ENCODE data around the gene ZNF444. TPM values are rescaled to one million over a fixed set of nuclear protein-coding genes. Genes with fewer than 3 reads are reported as not detected.
"Not testable (repeated sequence)": the region's sequence is repeated elsewhere in the genome, so short reads cannot be mapped to it uniquely, and the experiment has no call there.

The ZNF444 gene
- total RNA-seq, 1 donor from 2014 or later = 33.1 TPM

- TF ChIP-seq, protein P1, sequence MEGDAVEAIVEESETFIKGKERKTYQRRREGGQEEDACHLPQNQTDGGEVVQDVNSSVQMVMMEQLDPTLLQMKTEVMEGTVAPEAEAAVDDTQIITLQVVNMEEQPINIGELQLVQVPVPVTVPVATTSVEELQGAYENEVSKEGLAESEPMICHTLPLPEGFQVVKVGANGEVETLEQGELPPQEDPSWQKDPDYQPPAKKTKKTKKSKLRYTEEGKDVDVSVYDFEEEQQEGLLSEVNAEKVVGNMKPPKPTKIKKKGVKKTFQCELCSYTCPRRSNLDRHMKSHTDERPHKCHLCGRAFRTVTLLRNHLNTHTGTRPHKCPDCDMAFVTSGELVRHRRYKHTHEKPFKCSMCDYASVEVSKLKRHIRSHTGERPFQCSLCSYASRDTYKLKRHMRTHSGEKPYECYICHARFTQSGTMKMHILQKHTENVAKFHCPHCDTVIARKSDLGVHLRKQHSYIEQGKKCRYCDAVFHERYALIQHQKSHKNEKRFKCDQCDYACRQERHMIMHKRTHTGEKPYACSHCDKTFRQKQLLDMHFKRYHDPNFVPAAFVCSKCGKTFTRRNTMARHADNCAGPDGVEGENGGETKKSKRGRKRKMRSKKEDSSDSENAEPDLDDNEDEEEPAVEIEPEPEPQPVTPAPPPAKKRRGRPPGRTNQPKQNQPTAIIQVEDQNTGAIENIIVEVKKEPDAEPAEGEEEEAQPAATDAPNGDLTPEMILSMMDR (IDR thresholded peaks at IDR 0.05) = no peak
- H3K4me3 Mint-ChIP-seq (ENCODE audit: unreplicated experiment) = no peak overlapping the region
- H3K9me3 Mint-ChIP-seq (ENCODE audit: low read depth) = peaks cover 8% of the 10 kb centered on the region
- no peak overlapping the region for H3K27ac Mint-ChIP-seq (ENCODE audit: unreplicated experiment)
- no peaks in the 10 kb centered on the region for H3K4me1 Mint-ChIP-seq (ENCODE audit: low read depth)
- H3K27me3 Mint-ChIP-seq (ENCODE audit: low read depth) = no peaks in the 10 kb centered on the region
- no peaks in the 10 kb centered on the region for H3K36me3 Mint-ChIP-seq (ENCODE audit: low read depth)
- no peak for DNase-seq (ENCODE audit: low spot score)
These were observed 50.0 kb downstream of the ZNF444 start for GRCh38 chr19:56191115-56191514.

- no peak overlapping the region for H3K27ac Mint-ChIP-seq (ENCODE audit: unreplicated experiment)
- no peaks in the 10 kb centered on the region for H3K27me3 Mint-ChIP-seq (ENCODE audit: low read depth)
- DNase-seq (ENCODE audit: low spot score) = no peak
- TF ChIP-seq, protein P1 (IDR thresholded peaks at IDR 0.05) = no peak
- H3K9me3 Mint-ChIP-seq (ENCODE audit: low read depth) = peaks cover 8% of the 10 kb centered on the region
- H3K4me3 Mint-ChIP-seq (ENCODE audit: unreplicated experiment) = no peak overlapping the region
- no peaks in the 10 kb centered on the region for H3K4me1 Mint-ChIP-seq (ENCODE audit: low read depth)
- H3K36me3 Mint-ChIP-seq (ENCODE audit: low read depth) = no peaks in the 10 kb centered on the region
These were observed 50.6 kb downstream of the ZNF444 start for GRCh38 chr19:56191711-56192110.

- Mint-ChIP-seq H3K4me3 (ENCODE audit: unreplicated experiment) (no peak overlapping the region), H3K4me1 (ENCODE audit: low read depth) (no peaks in the 10 kb centered on the region), H3K27ac (ENCODE audit: unreplicated experiment) (no peak overlapping the region), H3K27me3 (ENCODE audit: low read depth) (no peaks in the 10 kb centered on the region), H3K36me3 (ENCODE audit: low read depth) (no peaks in the 10 kb centered on the region), H3K9me3 (ENCODE audit: low read depth) (peaks cover 8% of the 10 kb centered on the region)
- no peak for DNase-seq (ENCODE audit: low spot score)
- TF ChIP-seq, protein P1 (IDR thresholded peaks at IDR 0.05) = no peak
These were observed 53.0 kb downstream of the ZNF444 start for GRCh38 chr19:56193981-56194640.

DNA sequence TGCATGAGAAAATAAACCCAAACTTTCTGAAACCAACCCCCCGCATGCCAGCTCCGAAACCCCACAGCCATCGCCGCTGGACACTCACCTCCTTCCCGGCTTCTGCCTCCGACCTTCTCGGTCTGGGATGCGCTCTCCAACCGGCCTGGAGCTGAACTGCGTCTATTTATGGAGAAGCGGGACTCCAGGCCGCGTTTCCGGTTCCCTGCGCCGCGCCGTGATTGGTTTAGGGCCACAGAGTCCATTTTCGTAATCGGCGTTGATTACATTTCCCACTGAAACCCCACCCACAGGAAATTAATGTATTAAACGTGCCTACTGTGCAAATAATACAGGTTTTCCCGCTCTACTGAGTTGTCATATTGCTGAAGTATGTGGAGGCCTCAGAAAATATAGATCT is 56.6 kb downstream of the ZNF444 start, which contains the start of gene ZSCAN5B:
TSS of gene ZSCAN5B (minus strand) at position 138 of the 400 bp plus-strand sequence. CDS start 4,731 bp downstream, outside the sequence.
- DNase-seq (ENCODE audit: low spot score); H3K27ac Mint-ChIP-seq (ENCODE audit: unreplicated experiment); H3K27me3 Mint-ChIP-seq (ENCODE audit: low read depth); H3K4me1 Mint-ChIP-seq (ENCODE audit: low read depth); H3K4me3 Mint-ChIP-seq (ENCODE audit: unreplicated experiment); H3K36me3 Mint-ChIP-seq (ENCODE audit: low read depth): not testable (repeated sequence)
- peaks cover 16% of the 10 kb centered on the region for H3K9me3 Mint-ChIP-seq (ENCODE audit: low read depth)

DNA sequence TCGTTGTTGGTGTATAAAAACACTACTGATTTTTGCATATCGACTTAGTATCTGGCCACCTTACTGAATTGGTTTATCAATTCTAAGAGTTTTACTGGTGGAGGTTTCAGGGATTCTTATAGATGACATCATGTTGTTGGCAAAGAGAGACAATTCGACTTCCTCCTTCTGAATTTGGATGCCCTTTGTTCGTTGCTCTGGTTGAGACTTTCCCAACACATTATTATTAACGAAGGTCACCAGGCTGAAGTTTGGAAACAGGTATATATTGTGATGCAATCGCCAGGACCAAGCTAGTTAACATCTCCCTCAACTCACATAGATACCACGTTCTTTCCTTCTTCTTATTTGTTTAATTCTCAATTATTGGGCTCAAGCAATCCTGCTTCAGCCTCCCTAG is 58.6 kb downstream of the ZNF444 start:
- no peaks in the 10 kb centered on the region for H3K27me3 Mint-ChIP-seq (ENCODE audit: low read depth)
- H3K4me3 Mint-ChIP-seq (ENCODE audit: unreplicated experiment) = no peak overlapping the region
- H3K4me1 Mint-ChIP-seq (ENCODE audit: low read depth) = no peaks in the 10 kb centered on the region
- H3K36me3 Mint-ChIP-seq (ENCODE audit: low read depth) = no peaks in the 10 kb centered on the region
- TF ChIP-seq, protein P1 (IDR thresholded peaks at IDR 0.05) = no peak
- peaks cover 13% of the 10 kb centered on the region for H3K9me3 Mint-ChIP-seq (ENCODE audit: low read depth)
- no peak overlapping the region for H3K27ac Mint-ChIP-seq (ENCODE audit: unreplicated experiment)
- DNase-seq (ENCODE audit: low spot score) = no peak

GRCh38 chr19:56201973-56202372 is 60.9 kb downstream of the ZNF444 start, which contains the start of gene ZSCAN5C:
Gene ZSCAN5C (plus strand): TSS chr19:56202273. CDS start chr19:56205914, 3,641 bp downstream.
- no peak within 1 kb of the TSS for H3K27ac Mint-ChIP-seq (ENCODE audit: unreplicated experiment)
- no peaks in the 10 kb centered on the region for H3K27me3 Mint-ChIP-seq (ENCODE audit: low read depth)
- H3K4me3 Mint-ChIP-seq (ENCODE audit: unreplicated experiment) = no peak within 1 kb of the TSS
- TF ChIP-seq, protein P1 (IDR thresholded peaks at IDR 0.05) = no peak
- no peaks in the 10 kb centered on the region for H3K4me1 Mint-ChIP-seq (ENCODE audit: low read depth)
- H3K36me3 Mint-ChIP-seq (ENCODE audit: low read depth) = no peaks in the 10 kb centered on the region
- peaks cover 20% of the 10 kb centered on the region for H3K9me3 Mint-ChIP-seq (ENCODE audit: low read depth)
- no peak for DNase-seq (ENCODE audit: low spot score)

GRCh38 chr19:56207581-56207980 is 66.5 kb downstream of the ZNF444 start:
- H3K27ac Mint-ChIP-seq (ENCODE audit: unreplicated experiment); H3K4me3 Mint-ChIP-seq (ENCODE audit: unreplicated experiment); H3K36me3 Mint-ChIP-seq (ENCODE audit: low read depth); H3K4me1 Mint-ChIP-seq (ENCODE audit: low read depth); DNase-seq (ENCODE audit: low spot score); H3K27me3 Mint-ChIP-seq (ENCODE audit: low read depth): not testable (repeated sequence)
- peaks cover 23% of the 10 kb centered on the region for H3K9me3 Mint-ChIP-seq (ENCODE audit: low read depth)

All from chondrocyte (in vitro differentiated cells).